Measurements from ENCODE around the gene KIF21B. TPM values are rescaled to one million over a fixed set of nuclear protein-coding genes. Genes with fewer than 3 reads are reported as not detected.

The KIF21B gene
- polyA plus RNA-seq, 4 donors = 1.7 to 3.2 (median 2.7) TPM

Other genes starting within 250 kb of the KIF21B start
- gene GPR25, start 150.7 kb downstream of the KIF21B start, polyA plus RNA-seq (ENCODE audit: insufficient read length in 4 of 4) = not detected
- gene INAVA, start 128.8 kb downstream of the KIF21B start, polyA plus RNA-seq (ENCODE audit: insufficient read length in 4 of 4) = 10 to 100 TPM; 31.7 to 43.1 (median 37.2) TPM
- gene CACNA1S, start 88.7 kb upstream of the KIF21B start, polyA plus RNA-seq (ENCODE audit: insufficient read length in 4 of 4) = under 1 TPM; 0.32 to 0.57 (median 0.46) TPM
- under 1 TPM in 3 of 4 donors, not detected in 1; 0.08 to 0.47 (median 0.21) TPM for gene ASCL5, start 103.5 kb upstream of the KIF21B start, polyA plus RNA-seq (ENCODE audit: insufficient read length in 4 of 4)
- 100 to 1,000 TPM; 153 to 159 (median 156) TPM for gene TMEM9, start 130.8 kb upstream of the KIF21B start, polyA plus RNA-seq (ENCODE audit: insufficient read length in 4 of 4)
- gene IGFN1, start 167.1 kb upstream of the KIF21B start, polyA plus RNA-seq (ENCODE audit: insufficient read length in 4 of 4) = 1 to 10 TPM in 2 of 4 donors, under 1 TPM in 2; 0.34 to 1.3 (median 0.78) TPM

Data from left renal cortex interstitium (tissue), 4 donors.